Measurements from ENCODE around the gene UBE2J2. TPM values are rescaled to one million over a fixed set of nuclear protein-coding genes. Genes with fewer than 3 reads are reported as not detected.

Gene UBE2J2
- total RNA-seq, 3 donors from 2014 or later (not counting 1 experiment from before 2014, with no cell fraction given): 66.0 to 84.2 (median 78.1) TPM

GRCh38 chr1:1264868-1265272 lies 8.8 kb downstream of the UBE2J2 start:
- H3K27me3 Mint-ChIP-seq (ENCODE audit: low read depth in 2 of 2): no peaks in the 10 kb centered on the region
- WGBS (ENCODE audit: insufficient coverage): 95% methylated on average over 10 of the region's 10 CpGs
- H3K36me3 Mint-ChIP-seq: no peaks in the 10 kb centered on the region
- DNase-seq (peak in 1 of 2 donors; percentile 48), ATAC-seq (peak in 1 of 3 donors; percentile 30)
- H3K36me3 ChIP-seq (ENCODE audit: control insufficient read depth, insufficient read depth, low read length): peaks cover 24% of the 10 kb centered on the region
- H3K4me1 ChIP-seq (ENCODE audit: control insufficient read depth, insufficient read depth, low read length): peaks cover 11% of the 10 kb centered on the region
- no peaks in the 10 kb centered on the region for H3K9me3 ChIP-seq (ENCODE audit: control insufficient read depth, insufficient read depth, low read length)
- no peaks in the 10 kb centered on the region for H3K9me3 Mint-ChIP-seq
- no peak overlapping the region for H3K4me3 ChIP-seq (ENCODE audit: low read length)
- H3K27me3 ChIP-seq (ENCODE audit: control insufficient read depth, insufficient read depth, low read length): no peaks in the 10 kb centered on the region
- no peak overlapping the region for H3K27ac ChIP-seq (ENCODE audit: low read length)
- peaks cover 13 to 28% of the 10 kb centered on the region in 2 donors for H3K4me1 Mint-ChIP-seq
- H3K4me3 Mint-ChIP-seq: no peak overlapping the region
- TF ChIP-seq, protein P1, sequence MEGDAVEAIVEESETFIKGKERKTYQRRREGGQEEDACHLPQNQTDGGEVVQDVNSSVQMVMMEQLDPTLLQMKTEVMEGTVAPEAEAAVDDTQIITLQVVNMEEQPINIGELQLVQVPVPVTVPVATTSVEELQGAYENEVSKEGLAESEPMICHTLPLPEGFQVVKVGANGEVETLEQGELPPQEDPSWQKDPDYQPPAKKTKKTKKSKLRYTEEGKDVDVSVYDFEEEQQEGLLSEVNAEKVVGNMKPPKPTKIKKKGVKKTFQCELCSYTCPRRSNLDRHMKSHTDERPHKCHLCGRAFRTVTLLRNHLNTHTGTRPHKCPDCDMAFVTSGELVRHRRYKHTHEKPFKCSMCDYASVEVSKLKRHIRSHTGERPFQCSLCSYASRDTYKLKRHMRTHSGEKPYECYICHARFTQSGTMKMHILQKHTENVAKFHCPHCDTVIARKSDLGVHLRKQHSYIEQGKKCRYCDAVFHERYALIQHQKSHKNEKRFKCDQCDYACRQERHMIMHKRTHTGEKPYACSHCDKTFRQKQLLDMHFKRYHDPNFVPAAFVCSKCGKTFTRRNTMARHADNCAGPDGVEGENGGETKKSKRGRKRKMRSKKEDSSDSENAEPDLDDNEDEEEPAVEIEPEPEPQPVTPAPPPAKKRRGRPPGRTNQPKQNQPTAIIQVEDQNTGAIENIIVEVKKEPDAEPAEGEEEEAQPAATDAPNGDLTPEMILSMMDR (IDR thresholded peaks at IDR 0.05): no peak
- intact Hi-C loops (cut with micrococcal nuclease): no loop called here
- H3K27ac Mint-ChIP-seq: no peak overlapping the region

DNA sequence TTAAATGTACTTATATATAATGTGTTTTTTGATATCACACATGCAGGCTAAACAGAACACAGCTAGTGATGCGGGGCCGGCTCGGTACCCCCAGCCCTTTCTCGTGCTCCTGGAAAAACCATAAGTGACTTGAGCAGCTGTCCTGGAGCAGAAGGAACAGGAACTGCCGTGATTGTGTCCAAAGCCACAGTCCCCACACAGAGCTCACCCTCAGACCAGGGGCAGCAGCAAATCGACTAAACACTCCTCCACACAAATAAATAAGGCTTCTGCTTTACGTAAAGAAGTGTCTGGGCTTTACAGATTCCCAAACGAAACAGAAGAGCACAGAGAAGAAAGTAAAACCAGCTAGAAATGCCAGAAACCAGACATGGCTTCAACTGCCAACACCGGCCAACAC lies 9.6 kb downstream of the UBE2J2 start:
- ATAC-seq (no peak), DNase-seq (no peak)
- TF ChIP-seq, protein P1 (IDR thresholded peaks at IDR 0.05): no peak
- Mint-ChIP-seq H3K27me3 (ENCODE audit: low read depth in 2 of 2) (no peaks in the 10 kb centered on the region), H3K9me3 (no peaks in the 10 kb centered on the region), H3K4me1 (peaks cover 15 to 31% of the 10 kb centered on the region in 2 donors), H3K36me3 (no peaks in the 10 kb centered on the region), H3K4me3 (no peak overlapping the region), H3K27ac (no peak overlapping the region)
- no peak overlapping the region for H3K4me3 ChIP-seq (ENCODE audit: low read length)
- H3K27ac ChIP-seq (ENCODE audit: low read length): no peak overlapping the region
- intact Hi-C loops (cut with micrococcal nuclease): no loop called here
- peaks cover 28% of the 10 kb centered on the region for H3K36me3 ChIP-seq (ENCODE audit: control insufficient read depth, insufficient read depth, low read length)
- no peaks in the 10 kb centered on the region for H3K9me3 ChIP-seq (ENCODE audit: control insufficient read depth, insufficient read depth, low read length)
- 96% methylated on average over 9 of the region's 9 CpGs for WGBS (ENCODE audit: insufficient coverage)
- no peaks in the 10 kb centered on the region for H3K27me3 ChIP-seq (ENCODE audit: control insufficient read depth, insufficient read depth, low read length)
- H3K4me1 ChIP-seq (ENCODE audit: control insufficient read depth, insufficient read depth, low read length): peaks cover 11% of the 10 kb centered on the region

GRCh38 chr1:1262758-1263157 lies 10.9 kb downstream of the UBE2J2 start:
- Histone ChIP-seq H3K27ac (ENCODE audit: low read length) (no peak overlapping the region), H3K4me1 (ENCODE audit: control insufficient read depth, insufficient read depth, low read length) (peaks cover 9% of the 10 kb centered on the region), H3K36me3 (ENCODE audit: control insufficient read depth, insufficient read depth, low read length) (peaks cover 27% of the 10 kb centered on the region), H3K27me3 (ENCODE audit: control insufficient read depth, insufficient read depth, low read length) (no peaks in the 10 kb centered on the region), H3K9me3 (ENCODE audit: control insufficient read depth, insufficient read depth, low read length) (no peaks in the 10 kb centered on the region), H3K4me3 (ENCODE audit: low read length) (no peak overlapping the region)
- Mint-ChIP-seq H3K4me1 (peaks cover 15 to 31% of the 10 kb centered on the region in 2 donors), H3K36me3 (no peaks in the 10 kb centered on the region), H3K27ac (no peak overlapping the region), H3K9me3 (no peaks in the 10 kb centered on the region), H3K27me3 (ENCODE audit: low read depth in 2 of 2) (no peaks in the 10 kb centered on the region), H3K4me3 (no peak overlapping the region)
- intact Hi-C loops (cut with micrococcal nuclease): no loop called here
- no peak for DNase-seq
- WGBS (ENCODE audit: insufficient coverage): 98% methylated on average over 8 of the region's 8 CpGs
- no peak for ATAC-seq
- TF ChIP-seq, protein P1 (IDR thresholded peaks at IDR 0.05): no peak

GRCh38 chr1:1262071-1262470 lies 11.6 kb downstream of the UBE2J2 start:
- H3K27ac ChIP-seq (ENCODE audit: low read length): no peak overlapping the region
- no peaks in the 10 kb centered on the region for H3K36me3 Mint-ChIP-seq
- H3K4me3 ChIP-seq (ENCODE audit: low read length): no peak overlapping the region
- H3K27ac Mint-ChIP-seq: no peak overlapping the region
- TF ChIP-seq, protein P1 (IDR thresholded peaks at IDR 0.05): no peak
- no peak overlapping the region for H3K4me3 Mint-ChIP-seq
- H3K36me3 ChIP-seq (ENCODE audit: control insufficient read depth, insufficient read depth, low read length): peaks cover 23% of the 10 kb centered on the region
- intact Hi-C loops (cut with micrococcal nuclease): no loop called here
- H3K4me1 Mint-ChIP-seq: peaks cover 15 to 32% of the 10 kb centered on the region in 2 donors
- H3K9me3 ChIP-seq (ENCODE audit: control insufficient read depth, insufficient read depth, low read length): no peaks in the 10 kb centered on the region
- no peaks in the 10 kb centered on the region for H3K27me3 Mint-ChIP-seq (ENCODE audit: low read depth in 2 of 2)
- no peaks in the 10 kb centered on the region for H3K9me3 Mint-ChIP-seq
- no peak for ATAC-seq
- no peak for DNase-seq
- H3K27me3 ChIP-seq (ENCODE audit: control insufficient read depth, insufficient read depth, low read length): no peaks in the 10 kb centered on the region
- 98% methylated on average over 17 of the region's 17 CpGs for WGBS (ENCODE audit: insufficient coverage)
- peaks cover 9% of the 10 kb centered on the region for H3K4me1 ChIP-seq (ENCODE audit: control insufficient read depth, insufficient read depth, low read length)

Data from natural killer cell (primary cell).